SK-N-SH treated with all-trans-retinoic acid at 6 μM for 48 hours (cell line): ENCODE data around the gene ANKRD34C.

Source experiments
- ATAC-seq: fragments of 200-7000 bp; cut with Tn5 transposase; 3 replicates; pipeline ENCODE4 v1.9.1; 2020; ENCODE audit warnings: mild to moderate bottlenecking, moderate library complexity
- ARNTL ChIP-seq: fragments of 450-650 bp; formaldehyde crosslinking; IDR thresholded peaks from 2 replicates; pipeline ENCODE4 v1.5.0; 2020; ENCODE audit warnings: low read depth, mild to moderate bottlenecking, moderate library complexity, borderline replicate concordance
- BACH2 ChIP-seq: fragments of 250-450 bp; sonication (Bioruptor Pico); IDR thresholded peaks from 2 replicates; pipeline ENCODE4 v1.9.0; 2021; ENCODE audit warnings: mild to moderate bottlenecking, borderline replicate concordance
- CREB5 ChIP-seq: fragments of 250-450 bp; sonication (Bioruptor Pico); IDR thresholded peaks from 2 replicates; pipeline ENCODE4 v1.5.1; 2020; ENCODE audit warnings: low read depth, mild to moderate bottlenecking, moderate library complexity
- CSDC2 ChIP-seq: fragments of 250-450 bp; sonication (Bioruptor Pico); IDR thresholded peaks from 2 replicates; pipeline ENCODE4 v1.5.0; 2020; ENCODE audit warnings: mild to moderate bottlenecking, moderate library complexity
- CSRNP3 ChIP-seq: fragments of 250-450 bp; sonication (Bioruptor Pico); IDR thresholded peaks from 2 replicates; pipeline ENCODE4 v1.5.1; 2021; ENCODE audit warnings: mild to moderate bottlenecking, moderate library complexity
- ESRRG ChIP-seq: fragments of 250-450 bp; sonication (Bioruptor Pico); IDR thresholded peaks from 2 replicates; pipeline ENCODE4 v1.6.1; 2021; ENCODE audit warnings: mild to moderate bottlenecking
- ISL1 ChIP-seq: fragments of 250-450 bp; sonication (Bioruptor Pico); IDR thresholded peaks from 2 replicates; pipeline ENCODE4 v2.1.2; 2022; ENCODE audit warnings: mild to moderate bottlenecking, moderate library complexity
- PATZ1 ChIP-seq: fragments of 250-450 bp; sonication (Bioruptor Pico); IDR thresholded peaks from 2 replicates; pipeline ENCODE4 v1.8.0; 2020; ENCODE audit warnings: mild to moderate bottlenecking, moderate library complexity, borderline replicate concordance
- POU6F1 ChIP-seq: fragments of 250-450 bp; sonication (Bioruptor Pico); IDR thresholded peaks from 2 replicates; pipeline ENCODE4 v1.8.0; 2021; ENCODE audit warnings: low read depth, mild to moderate bottlenecking, moderate library complexity, borderline replicate concordance
- PPARA ChIP-seq: fragments of 250-450 bp; sonication (Bioruptor Pico); IDR thresholded peaks from 2 replicates; pipeline ENCODE4 v1.5.0; 2020; ENCODE audit warnings: mild to moderate bottlenecking, borderline replicate concordance
- RARB ChIP-seq: fragments of 250-450 bp; sonication (Bioruptor Pico); IDR thresholded peaks from 2 replicates; pipeline ENCODE4 v1.8.0; 2021; ENCODE audit warnings: mild to moderate bottlenecking, moderate library complexity
- TCF4 ChIP-seq: fragments of 250-450 bp; sonication (Bioruptor Pico); IDR thresholded peaks from 2 replicates; pipeline ENCODE4 v1.8.0; 2021; ENCODE audit warnings: mild to moderate bottlenecking, moderate library complexity, borderline replicate concordance
- TOX ChIP-seq: fragments of 250-450 bp; sonication (Bioruptor Pico); IDR thresholded peaks from 2 replicates; pipeline ENCODE4 v1.8.0; 2021; ENCODE audit warnings: mild to moderate bottlenecking, moderate library complexity, borderline replicate concordance
- ZC3H10 ChIP-seq: fragments of 250-450 bp; sonication (Bioruptor Pico); IDR thresholded peaks from 2 replicates; pipeline ENCODE4 v1.5.1; 2021; ENCODE audit warnings: mild to moderate bottlenecking, moderate library complexity
- ZFP3 ChIP-seq: fragments of 250-450 bp; sonication (Bioruptor Pico); IDR thresholded peaks from 2 replicates; pipeline ENCODE4 v1.5.0; 2020; ENCODE audit warnings: mild to moderate bottlenecking, moderate library complexity
- ZFP30 ChIP-seq: fragments of 450-650 bp; formaldehyde crosslinking; IDR thresholded peaks from 2 replicates; pipeline ENCODE4 v1.5.0; 2022; ENCODE audit warnings: mild to moderate bottlenecking, moderate library complexity
- ZNF565 ChIP-seq: fragments of 450-650 bp; formaldehyde crosslinking; conservative IDR thresholded peaks from 2 replicates; pipeline ENCODE4 v1.5.0; 2020; ENCODE audit warnings: low read depth, mild to moderate bottlenecking, moderate library complexity
- ZNF70 ChIP-seq: fragments of 450-650 bp; formaldehyde crosslinking; IDR thresholded peaks from 2 replicates; pipeline ENCODE4 v1.5.0; 2020; ENCODE audit warnings: mild to moderate bottlenecking, moderate library complexity
- ZNF8 ChIP-seq: fragments of 450-650 bp; formaldehyde crosslinking; IDR thresholded peaks from 2 replicates; pipeline ENCODE4 v1.5.0; 2020; ENCODE audit warnings: mild to moderate bottlenecking, moderate library complexity
- TF ChIP-seq, protein P1 (sequence below): fragments of 250-450 bp; sonication (Bioruptor Pico); IDR thresholded peaks from 2 replicates; pipeline ENCODE4 v1.5.0; 2020; ENCODE audit warnings: mild to moderate bottlenecking, moderate library complexity

The ANKRD34C gene

GRCh38 chr15:79265167-79265566 is 17.4 kb upstream of the ANKRD34C start:
- no peak for ATAC-seq
- TF ChIP-seq TCF4 (no peak), ZFP3 (CRISPR knock-in tag) (no peak), PATZ1 (CRISPR knock-in tag) (no peak), ARNTL (no peak), ZNF70 (no peak), ZNF565 (CRISPR knock-in tag) (no peak), ZC3H10 (CRISPR knock-in tag) (no peak), TOX (CRISPR knock-in tag) (no peak), ZNF8 (CRISPR knock-in tag) (no peak), CSRNP3 (CRISPR knock-in tag) (no peak), BACH2 (no peak), ESRRG (CRISPR knock-in tag) (no peak), ZFP30 (CRISPR knock-in tag) (no peak), ISL1 (no peak), CREB5 (CRISPR knock-in tag) (no peak), CSDC2 (CRISPR knock-in tag) (no peak), RARB (CRISPR knock-in tag) (no peak)
- TF ChIP-seq, protein P1, sequence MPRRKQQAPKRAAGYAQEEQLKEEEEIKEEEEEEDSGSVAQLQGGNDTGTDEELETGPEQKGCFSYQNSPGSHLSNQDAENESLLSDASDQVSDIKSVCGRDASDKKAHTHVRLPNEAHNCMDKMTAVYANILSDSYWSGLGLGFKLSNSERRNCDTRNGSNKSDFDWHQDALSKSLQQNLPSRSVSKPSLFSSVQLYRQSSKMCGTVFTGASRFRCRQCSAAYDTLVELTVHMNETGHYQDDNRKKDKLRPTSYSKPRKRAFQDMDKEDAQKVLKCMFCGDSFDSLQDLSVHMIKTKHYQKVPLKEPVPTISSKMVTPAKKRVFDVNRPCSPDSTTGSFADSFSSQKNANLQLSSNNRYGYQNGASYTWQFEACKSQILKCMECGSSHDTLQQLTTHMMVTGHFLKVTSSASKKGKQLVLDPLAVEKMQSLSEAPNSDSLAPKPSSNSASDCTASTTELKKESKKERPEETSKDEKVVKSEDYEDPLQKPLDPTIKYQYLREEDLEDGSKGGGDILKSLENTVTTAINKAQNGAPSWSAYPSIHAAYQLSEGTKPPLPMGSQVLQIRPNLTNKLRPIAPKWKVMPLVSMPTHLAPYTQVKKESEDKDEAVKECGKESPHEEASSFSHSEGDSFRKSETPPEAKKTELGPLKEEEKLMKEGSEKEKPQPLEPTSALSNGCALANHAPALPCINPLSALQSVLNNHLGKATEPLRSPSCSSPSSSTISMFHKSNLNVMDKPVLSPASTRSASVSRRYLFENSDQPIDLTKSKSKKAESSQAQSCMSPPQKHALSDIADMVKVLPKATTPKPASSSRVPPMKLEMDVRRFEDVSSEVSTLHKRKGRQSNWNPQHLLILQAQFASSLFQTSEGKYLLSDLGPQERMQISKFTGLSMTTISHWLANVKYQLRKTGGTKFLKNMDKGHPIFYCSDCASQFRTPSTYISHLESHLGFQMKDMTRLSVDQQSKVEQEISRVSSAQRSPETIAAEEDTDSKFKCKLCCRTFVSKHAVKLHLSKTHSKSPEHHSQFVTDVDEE (CRISPR knock-in tag), result no peak

DNA sequence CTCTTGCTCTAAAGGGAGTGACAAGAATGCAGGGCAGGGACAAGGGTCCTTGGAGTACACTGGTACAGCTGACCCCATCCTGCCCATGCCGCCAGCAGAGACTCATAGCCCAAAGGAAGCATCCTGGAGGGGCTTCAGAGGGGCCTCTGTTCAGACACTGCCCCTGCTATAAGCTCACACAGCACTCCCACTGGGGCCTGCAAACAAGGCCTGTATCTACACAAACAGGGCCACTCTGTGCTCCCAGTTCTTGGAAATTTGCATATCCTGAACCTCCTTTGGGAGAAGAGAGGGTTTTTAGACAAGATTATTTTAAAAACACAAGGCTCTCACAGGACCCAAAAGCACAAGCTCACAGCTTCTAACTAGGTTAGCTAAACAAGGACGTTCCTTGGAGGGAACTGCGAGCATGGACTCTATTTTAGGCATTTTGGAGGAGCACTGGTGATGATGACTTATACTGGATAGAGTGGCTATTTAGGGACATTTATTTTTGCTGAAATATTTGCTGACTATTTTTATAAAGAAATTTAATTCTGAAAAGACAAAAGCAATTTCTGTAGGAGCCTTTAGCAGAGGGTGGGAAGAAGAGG is 16.4 kb upstream of the ANKRD34C start:
- no peak for ATAC-seq
- TF ChIP-seq ZFP30 (CRISPR knock-in tag) (no peak), RARB (CRISPR knock-in tag) (no peak), BACH2 (no peak), PATZ1 (CRISPR knock-in tag) (no peak), TCF4 (no peak), ARNTL (no peak), TOX (CRISPR knock-in tag) (no peak), POU6F1 (CRISPR knock-in tag) (no peak), PPARA (CRISPR knock-in tag) (no peak), ZNF70 (no peak), CSRNP3 (CRISPR knock-in tag) (no peak), ESRRG (CRISPR knock-in tag) (no peak)
- TF ChIP-seq, protein P1 (CRISPR knock-in tag), result no peak
